GM12865 (cell line): ENCODE results near the gene FBXO2.

Experiments
- DNase-seq: peaks from one replicate; pipeline ENCODE4 v3.0.0; 2010; ENCODE audit warnings: low read depth
- H3K4me3 ChIP-seq: 2 replicates; pipeline ENCODE4 v1.5.1; 2011; ENCODE audit warnings: mild to moderate bottlenecking, low read depth, low read length, control low read depth
- CTCF ChIP-seq: IDR thresholded peaks from 2 replicates; pipeline ENCODE4 v1.5.1; 2011; ENCODE audit warnings: low read length, control low read depth, low read depth, inconsistent platforms; ENCODE audit not compliant: insufficient read depth; ENCODE audit errors: missing control alignments

FBXO2 gene

GRCh38 chr1:11697188-11697892, 43.1 kb upstream of the FBXO2 start:
- DNase-seq = no peak
- no peak overlapping the region for H3K4me3 ChIP-seq
- no peak for TF ChIP-seq CTCF

- no peak for TF ChIP-seq CTCF
- no peak for DNase-seq
Measured at GRCh38 chr1:11695861-11696260, 41.6 kb upstream of the FBXO2 start.

DNA sequence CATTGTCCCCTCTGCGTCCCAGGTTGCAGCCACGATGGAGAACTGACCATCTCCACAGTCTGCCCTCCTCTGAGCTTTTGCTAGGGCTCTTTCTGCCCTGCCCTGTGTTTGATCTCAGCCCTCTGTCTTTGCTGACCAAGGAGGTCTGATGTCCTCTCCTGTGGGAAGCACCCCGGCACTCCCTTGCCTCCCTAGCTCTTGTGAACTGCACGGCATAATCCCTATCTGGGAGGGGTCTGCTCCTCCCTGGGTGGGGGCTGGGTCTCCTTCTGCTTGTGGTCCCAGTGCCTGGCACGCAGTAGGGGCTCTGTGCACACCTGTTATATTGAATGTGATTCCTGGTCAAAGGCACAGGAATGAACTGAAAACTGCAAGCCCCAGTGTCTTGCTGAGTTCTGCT, 39.7 kb upstream of the FBXO2 start:
- H3K4me3 ChIP-seq = no peak overlapping the region
- DNase-seq = no peak
- no peak for TF ChIP-seq CTCF

More at GRCh38 chr1:11695861-11696260, 41.6 kb upstream of the FBXO2 start:
- H3K4me3 ChIP-seq = no peak overlapping the region

DNA sequence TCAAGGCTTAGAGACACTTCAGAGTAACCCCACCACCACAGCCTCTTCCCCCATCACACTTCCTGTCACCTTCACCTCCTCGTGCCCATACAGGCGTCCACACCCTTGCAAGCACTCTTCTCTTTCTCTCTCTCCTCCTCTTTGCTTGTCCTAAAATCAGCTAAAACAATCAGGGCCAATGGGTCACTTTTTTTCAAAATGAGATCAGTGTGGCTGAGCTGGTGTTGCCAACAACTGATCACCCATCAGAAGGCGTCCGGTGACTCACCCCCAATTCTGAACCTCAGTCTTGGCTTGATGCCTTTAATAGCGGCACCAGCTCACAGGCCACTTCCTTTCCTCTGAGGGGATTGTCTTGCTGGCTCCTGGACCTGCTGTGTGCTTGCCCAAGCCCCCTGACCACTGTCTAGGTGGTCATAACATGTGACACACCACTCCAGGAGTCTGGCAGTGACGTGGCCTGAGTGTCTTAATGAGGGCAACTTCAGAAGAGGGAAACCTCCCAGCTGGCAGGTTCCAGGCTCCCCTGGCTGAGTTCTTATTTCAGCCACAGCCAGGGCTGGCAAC, 38.9 kb upstream of the FBXO2 start:
- DNase-seq = no peak
- no peak for TF ChIP-seq CTCF
- no peak overlapping the region for H3K4me3 ChIP-seq

- DNase-seq = no peak
- no peak for TF ChIP-seq CTCF
- no peak overlapping the region for H3K4me3 ChIP-seq
Measured at GRCh38 chr1:11691928-11692711, 37.9 kb upstream of the FBXO2 start.

GRCh38 chr1:11691302-11691914, 37.2 kb upstream of the FBXO2 start, which contains the start of gene DRAXIN:
TSS of gene DRAXIN (plus strand) at chr1:11691710. CDS start at chr1:11706259, 14,549 bp downstream.
- H3K4me3 ChIP-seq = no peak within 1 kb of the TSS
- no peak for TF ChIP-seq CTCF

More at GRCh38 chr1:11691302-11691914, 37.2 kb upstream of the FBXO2 start, which contains the start of gene DRAXIN:
- no peak for DNase-seq
